ENCODE data around the gene EYS. TPM values are rescaled to one million over a fixed set of nuclear protein-coding genes. Genes with fewer than 3 reads are reported as not detected.

Gene EYS
- total RNA-seq, 2 donors from 2014 or later = 0.18 to 3.5 TPM

GRCh38 chr6:63730311-63730710 is 1976.7 kb downstream of the EYS start:
- TF ChIP-seq POLR2A (IDR thresholded peaks at IDR 0.05) (no peak), POLR2AphosphoS5 (IDR thresholded peaks at IDR 0.05) (no peak), CTCF (IDR thresholded peaks at IDR 0.05) (no peak)
- Histone ChIP-seq H3K27me3 (replicated peaks; ENCODE audit: insufficient read depth) (no peaks in the 10 kb centered on the region), H3K9me3 (no peaks in the 10 kb centered on the region), H3K4me3 (no peak overlapping the region), H3K36me3 (no peaks in the 10 kb centered on the region), H3K27ac (no peak overlapping the region), H3K4me1 (replicated peaks) (no peaks in the 10 kb centered on the region)
- intact Hi-C loops (cut with DNase I) = no loop called here
- no peak for DNase-seq (ENCODE audit: low spot score)

- intact Hi-C loops (cut with DNase I) = no loop called here
- no peaks in the 10 kb centered on the region for H3K36me3 ChIP-seq
- no peak for TF ChIP-seq POLR2A (IDR thresholded peaks at IDR 0.05)
- no peak for TF ChIP-seq POLR2AphosphoS5 (IDR thresholded peaks at IDR 0.05)
- TF ChIP-seq CTCF (IDR thresholded peaks at IDR 0.05) = no peak
- H3K4me1 ChIP-seq (replicated peaks) = no peaks in the 10 kb centered on the region
- no peak for DNase-seq (ENCODE audit: low spot score)
- H3K27me3 ChIP-seq (replicated peaks; ENCODE audit: insufficient read depth) = no peaks in the 10 kb centered on the region
- H3K9me3 ChIP-seq = no peaks in the 10 kb centered on the region
- no peak overlapping the region for H3K4me3 ChIP-seq
- H3K27ac ChIP-seq = no peak overlapping the region
These were observed 1982.3 kb downstream of the EYS start for GRCh38 chr6:63724721-63725120.

- H3K27ac ChIP-seq = no peak overlapping the region
- no peak for DNase-seq (ENCODE audit: low spot score)
- H3K9me3 ChIP-seq = no peaks in the 10 kb centered on the region
- no peak overlapping the region for H3K4me3 ChIP-seq
- no peak for TF ChIP-seq POLR2AphosphoS5 (IDR thresholded peaks at IDR 0.05)
- no peak for TF ChIP-seq CTCF (IDR thresholded peaks at IDR 0.05)
- TF ChIP-seq POLR2A (IDR thresholded peaks at IDR 0.05) = no peak
- 77% methylated on average over 1 of the region's 1 CpG for WGBS
- H3K36me3 ChIP-seq = no peaks in the 10 kb centered on the region
- intact Hi-C loops (cut with DNase I) = no loop called here
- H3K4me1 ChIP-seq (replicated peaks) = no peaks in the 10 kb centered on the region
- H3K27me3 ChIP-seq (replicated peaks; ENCODE audit: insufficient read depth) = no peaks in the 10 kb centered on the region
These were observed 1985.8 kb downstream of the EYS start for GRCh38 chr6:63721181-63721580.

- TF ChIP-seq POLR2A (IDR thresholded peaks at IDR 0.05) = no peak
- TF ChIP-seq POLR2AphosphoS5 (IDR thresholded peaks at IDR 0.05) = no peak
- TF ChIP-seq CTCF (IDR thresholded peaks at IDR 0.05) = no peak
- H3K36me3 ChIP-seq = no peaks in the 10 kb centered on the region
- no peaks in the 10 kb centered on the region for H3K9me3 ChIP-seq
- intact Hi-C loops (cut with DNase I) = no loop called here
- WGBS = 98% methylated on average over 2 of the region's 2 CpGs
- H3K27ac ChIP-seq = no peak overlapping the region
- no peaks in the 10 kb centered on the region for H3K4me1 ChIP-seq (replicated peaks)
- no peak overlapping the region for H3K4me3 ChIP-seq
- no peaks in the 10 kb centered on the region for H3K27me3 ChIP-seq (replicated peaks; ENCODE audit: insufficient read depth)
- DNase-seq (ENCODE audit: low spot score) = no peak
These were observed 1990.9 kb downstream of the EYS start for GRCh38 chr6:63716169-63716568.

GRCh38 chr6:63714091-63714490 is 1992.9 kb downstream of the EYS start:
- Histone ChIP-seq H3K4me3 (no peak overlapping the region), H3K36me3 (no peaks in the 10 kb centered on the region), H3K27me3 (replicated peaks; ENCODE audit: insufficient read depth) (no peaks in the 10 kb centered on the region), H3K9me3 (no peaks in the 10 kb centered on the region), H3K4me1 (replicated peaks) (no peaks in the 10 kb centered on the region), H3K27ac (no peak overlapping the region)
- no peak for DNase-seq (ENCODE audit: low spot score)
- TF ChIP-seq POLR2A (IDR thresholded peaks at IDR 0.05) = no peak
- TF ChIP-seq POLR2AphosphoS5 (IDR thresholded peaks at IDR 0.05) = no peak
- no peak for TF ChIP-seq CTCF (IDR thresholded peaks at IDR 0.05)
- intact Hi-C loops (cut with DNase I) = no loop called here
